CD4-positive, alpha-beta T cell treated with Interleukin-17A for 4 hours (primary cell): ENCODE data around the gene MGMT.

ENCODE experiments used
- DNase-seq: peaks from one replicate; pipeline ENCODE4 v3.0.0-alpha.2; 2020; ENCODE audit warnings: mixed read lengths

Gene MGMT

GRCh38 chr10:129602938-129603535 lies 136.0 kb downstream of the MGMT start:
- DNase-seq, result no peak

GRCh38 chr10:129604333-129605032 lies 137.4 kb downstream of the MGMT start:
- no peak for DNase-seq

GRCh38 chr10:129605266-129605985 lies 138.4 kb downstream of the MGMT start:
- DNase-seq, result no peak

GRCh38 chr10:129605986-129606518 lies 139.0 kb downstream of the MGMT start:
- no peak for DNase-seq

- no peak for DNase-seq
These were observed 140.6 kb downstream of the MGMT start for GRCh38 chr10:129607607-129608109.

- DNase-seq, result no peak
These were observed 141.6 kb downstream of the MGMT start for GRCh38 chr10:129608653-129609052.

- DNase-seq, result no peak
These were observed 142.5 kb downstream of the MGMT start for GRCh38 chr10:129609551-129609950.

- no peak for DNase-seq
These were observed 145.6 kb downstream of the MGMT start for GRCh38 chr10:129612481-129613109.

GRCh38 chr10:129613377-129613980 lies 146.4 kb downstream of the MGMT start:
- no peak for DNase-seq

- DNase-seq, result no peak
These were observed 147.3 kb downstream of the MGMT start for GRCh38 chr10:129614341-129614740.

- no peak for DNase-seq
These were observed 148.3 kb downstream of the MGMT start for GRCh38 chr10:129615381-129615780.

GRCh38 chr10:129615921-129616525 lies 149.0 kb downstream of the MGMT start:
- DNase-seq, result no peak

GRCh38 chr10:129617768-129618167 lies 150.7 kb downstream of the MGMT start:
- no peak for DNase-seq

- no peak for DNase-seq
These were observed 154.0 kb downstream of the MGMT start for GRCh38 chr10:129621062-129621461.

GRCh38 chr10:129621693-129622092 lies 154.7 kb downstream of the MGMT start:
- no peak for DNase-seq

- DNase-seq, result no peak
These were observed 155.2 kb downstream of the MGMT start for GRCh38 chr10:129622291-129622690.

- DNase-seq, result no peak
These were observed 155.7 kb downstream of the MGMT start for GRCh38 chr10:129622736-129623135.

GRCh38 chr10:129624526-129624925 lies 157.5 kb downstream of the MGMT start:
- DNase-seq, result no peak

GRCh38 chr10:129626309-129626708 lies 159.3 kb downstream of the MGMT start:
- DNase-seq, result no peak

- no peak for DNase-seq
These were observed 159.9 kb downstream of the MGMT start for GRCh38 chr10:129626796-129627435.

- DNase-seq, result no peak
These were observed 160.4 kb downstream of the MGMT start for GRCh38 chr10:129627442-129627841.

- DNase-seq, result no peak
These were observed 161.8 kb downstream of the MGMT start for GRCh38 chr10:129628823-129629222.
